LNCaP clone FGC (cell line): ENCODE measurements around the gene GSTA2.
"Not testable (repeated sequence)": the region's sequence is repeated elsewhere in the genome, so short reads cannot be mapped to it uniquely, and the experiment has no call there.

Experiments used
- DNase-seq: peaks from one replicate; pipeline ENCODE4 v3.0.0-alpha.2; 2011; ENCODE audit warnings: low read depth
- H3K4me3 ChIP-seq: 2 replicates; pipeline ENCODE4 v1.5.1; 2011; ENCODE audit warnings: mild to moderate bottlenecking, low read depth, low read length, control low read depth
- TF ChIP-seq, protein P1 (sequence below): IDR thresholded peaks from 2 replicates; pipeline ENCODE4 v1.5.1; 2012; ENCODE audit warnings: mild to moderate bottlenecking; ENCODE audit not compliant: control insufficient read depth, insufficient read depth; ENCODE audit errors: extremely low read depth

GSTA2 gene

DNA sequence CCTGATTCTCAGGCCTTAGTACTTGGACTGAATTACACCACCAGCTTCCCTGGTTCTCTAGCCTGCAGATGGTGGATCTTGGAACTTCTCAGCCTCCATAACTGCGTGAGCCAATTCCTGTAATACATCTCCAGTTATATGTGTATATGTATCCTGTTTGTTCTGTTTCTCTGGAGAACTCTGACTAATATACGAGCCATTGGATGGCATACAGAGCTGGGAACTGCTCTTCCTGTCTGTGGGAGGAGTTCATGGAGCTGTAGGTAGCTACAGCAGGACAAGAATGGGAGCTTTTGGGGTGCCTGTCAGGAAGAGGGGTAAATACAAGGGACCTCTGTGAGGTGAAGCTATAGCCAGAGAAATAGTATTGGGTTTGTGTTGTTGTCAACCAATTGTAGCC, 51.1 kb downstream of the GSTA2 start:
- TF ChIP-seq, protein P1, sequence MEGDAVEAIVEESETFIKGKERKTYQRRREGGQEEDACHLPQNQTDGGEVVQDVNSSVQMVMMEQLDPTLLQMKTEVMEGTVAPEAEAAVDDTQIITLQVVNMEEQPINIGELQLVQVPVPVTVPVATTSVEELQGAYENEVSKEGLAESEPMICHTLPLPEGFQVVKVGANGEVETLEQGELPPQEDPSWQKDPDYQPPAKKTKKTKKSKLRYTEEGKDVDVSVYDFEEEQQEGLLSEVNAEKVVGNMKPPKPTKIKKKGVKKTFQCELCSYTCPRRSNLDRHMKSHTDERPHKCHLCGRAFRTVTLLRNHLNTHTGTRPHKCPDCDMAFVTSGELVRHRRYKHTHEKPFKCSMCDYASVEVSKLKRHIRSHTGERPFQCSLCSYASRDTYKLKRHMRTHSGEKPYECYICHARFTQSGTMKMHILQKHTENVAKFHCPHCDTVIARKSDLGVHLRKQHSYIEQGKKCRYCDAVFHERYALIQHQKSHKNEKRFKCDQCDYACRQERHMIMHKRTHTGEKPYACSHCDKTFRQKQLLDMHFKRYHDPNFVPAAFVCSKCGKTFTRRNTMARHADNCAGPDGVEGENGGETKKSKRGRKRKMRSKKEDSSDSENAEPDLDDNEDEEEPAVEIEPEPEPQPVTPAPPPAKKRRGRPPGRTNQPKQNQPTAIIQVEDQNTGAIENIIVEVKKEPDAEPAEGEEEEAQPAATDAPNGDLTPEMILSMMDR: no peak
- no peak overlapping the region for H3K4me3 ChIP-seq

GRCh38 chr6:52707963-52708680, 55.2 kb downstream of the GSTA2 start:
- no peak for DNase-seq
- H3K4me3 ChIP-seq: no peak overlapping the region
- TF ChIP-seq, protein P1: no peak

More for the DNA sequence above, 51.1 kb downstream of the GSTA2 start:
- DNase-seq: no peak

DNA sequence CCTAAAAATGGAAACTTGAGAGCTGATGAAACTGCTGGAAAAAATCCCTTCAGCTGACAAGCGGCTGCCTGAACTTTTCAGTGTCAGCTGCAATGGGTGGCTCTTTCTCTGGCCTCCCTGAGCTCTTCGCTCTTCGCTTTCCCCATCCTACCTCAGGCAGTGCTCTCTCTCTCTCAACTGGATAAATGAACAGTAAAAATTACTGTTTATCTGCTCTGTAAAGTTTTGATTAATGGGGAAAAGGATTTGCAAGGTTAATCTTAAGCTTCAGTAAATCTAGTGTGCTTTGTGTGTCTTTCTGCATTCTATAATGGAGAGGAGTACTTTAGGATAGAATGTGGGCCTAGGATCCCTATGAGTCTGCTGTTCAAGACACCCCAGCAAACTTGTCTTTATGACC, 57.3 kb downstream of the GSTA2 start:
- TF ChIP-seq, protein P1: no peak
- no peak for DNase-seq
- no peak overlapping the region for H3K4me3 ChIP-seq

GRCh38 chr6:52704781-52705502, 58.3 kb downstream of the GSTA2 start:
- H3K4me3 ChIP-seq, DNase-seq: not testable (repeated sequence)

GRCh38 chr6:52704060-52704459, 59.2 kb downstream of the GSTA2 start:
- no peak for DNase-seq
- TF ChIP-seq, protein P1: no peak
- H3K4me3 ChIP-seq: no peak overlapping the region
